Tibial nerve (tissue), 4 donors: ENCODE measurements around the gene PTPRM.

Source experiments
- EP300 ChIP-seq, 2 donors: sonication (generic); formaldehyde crosslinking; IDR thresholded peaks; one replicate each; pipeline ENCODE4 v1.6.1; 2017; ENCODE audit warnings: antibody characterized with exemption in 2 of 2, mild to moderate bottlenecking in 1 of 2
- POLR2A ChIP-seq, 2 donors: fragments of 450-650 bp; IDR thresholded peaks; one replicate each; pipeline ENCODE4 v1.6.1; 2017; ENCODE audit warnings: antibody characterized with exemption in 2 of 2, mild to moderate bottlenecking in 2 of 2, moderate library complexity in 2 of 2
- TF ChIP-seq, protein P1 (sequence below), 5 experiments: fragments of 200-600 bp in 3 of 5; fragments of 450-650 bp in 2 of 5; sonication (generic) in 3 of 5; IDR thresholded peaks; one replicate each; pipeline ENCODE4 v1.5.1; 2016 to 2019; ENCODE audit warnings: antibody characterized with exemption in 5 of 5, mild to moderate bottlenecking in 3 of 5, moderate library complexity in 2 of 5

GRCh38 chr18:8279781-8280330 lies 712.7 kb downstream of the PTPRM start:
- TF ChIP-seq POLR2A (IDR thresholded peaks at IDR 0.05) (no peak), EP300 (IDR thresholded peaks at IDR 0.05) (no peak)
- TF ChIP-seq, protein P1, sequence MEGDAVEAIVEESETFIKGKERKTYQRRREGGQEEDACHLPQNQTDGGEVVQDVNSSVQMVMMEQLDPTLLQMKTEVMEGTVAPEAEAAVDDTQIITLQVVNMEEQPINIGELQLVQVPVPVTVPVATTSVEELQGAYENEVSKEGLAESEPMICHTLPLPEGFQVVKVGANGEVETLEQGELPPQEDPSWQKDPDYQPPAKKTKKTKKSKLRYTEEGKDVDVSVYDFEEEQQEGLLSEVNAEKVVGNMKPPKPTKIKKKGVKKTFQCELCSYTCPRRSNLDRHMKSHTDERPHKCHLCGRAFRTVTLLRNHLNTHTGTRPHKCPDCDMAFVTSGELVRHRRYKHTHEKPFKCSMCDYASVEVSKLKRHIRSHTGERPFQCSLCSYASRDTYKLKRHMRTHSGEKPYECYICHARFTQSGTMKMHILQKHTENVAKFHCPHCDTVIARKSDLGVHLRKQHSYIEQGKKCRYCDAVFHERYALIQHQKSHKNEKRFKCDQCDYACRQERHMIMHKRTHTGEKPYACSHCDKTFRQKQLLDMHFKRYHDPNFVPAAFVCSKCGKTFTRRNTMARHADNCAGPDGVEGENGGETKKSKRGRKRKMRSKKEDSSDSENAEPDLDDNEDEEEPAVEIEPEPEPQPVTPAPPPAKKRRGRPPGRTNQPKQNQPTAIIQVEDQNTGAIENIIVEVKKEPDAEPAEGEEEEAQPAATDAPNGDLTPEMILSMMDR (IDR thresholded peaks at IDR 0.05) = no peak
